Spinal cord (tissue), 10 donors: ENCODE results near the gene HSPA9. TPM values are rescaled to one million over a fixed set of nuclear protein-coding genes. Genes with fewer than 3 reads are reported as not detected.

Source experiments
- DNase-seq, 6 donors: peaks; one replicate each; pipeline versions ENCODE4 v3.0.0 to v3.0.0-alpha.2; 2013 to 2015; ENCODE audit warnings: low spot score in 6 of 6, low read depth in 4 of 6
- H3K27ac ChIP-seq: one replicate; pipeline ENCODE4 v1.5.1; 2013; ENCODE audit warnings: low read depth, low read length, control low read depth
- H3K27me3 ChIP-seq: one replicate; pipeline ENCODE4 v1.6.1; 2013; ENCODE audit warnings: low read length; ENCODE audit not compliant: control insufficient read depth, insufficient read depth
- H3K36me3 ChIP-seq: one replicate; pipeline ENCODE4 v1.6.1; 2013; ENCODE audit warnings: low read length; ENCODE audit not compliant: control insufficient read depth, insufficient read depth
- H3K4me1 ChIP-seq: one replicate; pipeline ENCODE4 v1.6.1; 2013; ENCODE audit warnings: low read length; ENCODE audit not compliant: control insufficient read depth, insufficient read depth
- H3K4me3 ChIP-seq: one replicate; pipeline ENCODE4 v1.5.1; 2013; ENCODE audit warnings: low read depth, low read length, control low read depth
- H3K9me3 ChIP-seq: one replicate; pipeline ENCODE4 v1.6.1; 2013; ENCODE audit warnings: low read length; ENCODE audit not compliant: control insufficient read depth, insufficient read depth
- WGBS: methylation state at CpG from one replicate; pipeline ENCODE4 v1.1.5; 2013; ENCODE audit warnings: missing lambda C conversion rate; ENCODE audit not compliant: insufficient coverage; 5-methylcytosine and 5-hydroxymethylcytosine counted together
- polyA plus RNA-seq, 2 donors: library from polyadenylated mRNA; unstranded; fragments of 120-200 nt; gene quantifications; one replicate each; pipeline ENCODE4 v1.2.1, GENCODE V29; 2013; ENCODE audit not compliant: insufficient read length in 2 of 2
- total RNA-seq, 2 donors: library from RNA; depleted of rRNA in 1 of 2; stranded (reverse); fragments of 120-200 nt in 1 of 2; fragments of >200 nt in 1 of 2; gene quantifications; one replicate each; pipeline versions ENCODE4 v1.2.3 to v1.2.4, GENCODE V29; 2013 to 2014
- donor health status: healthy.

Gene HSPA9
- total and polyA plus RNA-seq, 4 donors, result 218 to 236 (median 234) TPM

- no peak overlapping the region for H3K4me3 ChIP-seq
- no peak overlapping the region for H3K27ac ChIP-seq
- H3K9me3 ChIP-seq, result no peaks in the 10 kb centered on the region
- no peaks in the 10 kb centered on the region for H3K27me3 ChIP-seq
- H3K4me1 ChIP-seq, result peaks cover 7% of the 10 kb centered on the region
- no peaks in the 10 kb centered on the region for H3K36me3 ChIP-seq
- no peak for DNase-seq
Measured at GRCh38 chr5:138580777-138581176, 5.6 kb upstream of the HSPA9 start.

DNA sequence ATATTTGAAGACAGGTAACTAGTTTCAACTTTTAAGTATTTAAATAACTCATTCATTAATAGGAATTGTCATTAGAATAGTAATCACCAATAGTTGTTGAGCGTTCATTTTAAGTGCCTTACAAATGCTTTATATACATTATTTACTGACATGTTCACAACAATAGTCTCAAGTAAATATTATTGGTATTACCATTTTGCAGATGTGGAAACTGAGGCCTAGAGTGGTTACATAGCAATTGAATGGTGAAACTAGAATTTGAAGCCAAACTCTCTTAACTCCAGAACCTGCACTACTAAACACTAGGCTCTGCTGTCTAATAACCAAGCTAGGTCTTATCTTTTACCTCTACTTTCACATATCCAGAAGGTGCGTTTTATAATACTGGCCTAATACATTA, 4.8 kb upstream of the HSPA9 start:
- no peak overlapping the region for H3K27ac ChIP-seq
- WGBS, result no CpG with 5 or more reads among the region's 2 CpGs
- H3K36me3 ChIP-seq, result no peaks in the 10 kb centered on the region
- no peak overlapping the region for H3K4me3 ChIP-seq
- no peaks in the 10 kb centered on the region for H3K27me3 ChIP-seq
- no peak for DNase-seq
- H3K4me1 ChIP-seq, result peaks cover 9% of the 10 kb centered on the region
- H3K9me3 ChIP-seq, result no peaks in the 10 kb centered on the region

DNA sequence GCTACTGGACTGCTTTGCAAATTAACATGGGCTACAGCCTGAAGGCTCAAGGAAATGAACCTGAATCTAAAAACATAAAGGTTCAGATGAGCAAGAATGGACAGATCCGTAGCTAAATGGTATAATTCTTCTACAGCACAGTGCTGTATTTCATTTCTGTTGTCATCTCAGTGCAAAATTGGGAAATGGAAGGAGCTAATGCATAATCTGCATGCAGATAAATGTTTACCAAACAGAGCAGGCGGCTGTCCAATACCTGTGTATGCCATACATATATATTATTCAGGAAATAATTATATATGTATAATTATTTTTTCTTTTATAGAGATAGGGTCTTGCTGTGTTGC, 4.3 kb upstream of the HSPA9 start:
- Histone ChIP-seq H3K27me3 (no peaks in the 10 kb centered on the region), H3K27ac (no peak overlapping the region), H3K9me3 (no peaks in the 10 kb centered on the region), H3K4me3 (no peak overlapping the region), H3K4me1 (peaks cover 9% of the 10 kb centered on the region), H3K36me3 (no peaks in the 10 kb centered on the region)
- no peak for DNase-seq
- no CpG with 5 or more reads among the region's 2 CpGs for WGBS

- peaks cover 13% of the 10 kb centered on the region for H3K4me1 ChIP-seq
- 94% methylated on average over 15 of the region's 17 CpGs for WGBS
- DNase-seq, result no peak
- H3K27ac ChIP-seq, result no peak overlapping the region
- no peaks in the 10 kb centered on the region for H3K27me3 ChIP-seq
- no peaks in the 10 kb centered on the region for H3K9me3 ChIP-seq
- H3K4me3 ChIP-seq, result no peak overlapping the region
- peaks cover 11% of the 10 kb centered on the region for H3K36me3 ChIP-seq
Measured at GRCh38 chr5:138577452-138577851, 2.3 kb upstream of the HSPA9 start.

DNA sequence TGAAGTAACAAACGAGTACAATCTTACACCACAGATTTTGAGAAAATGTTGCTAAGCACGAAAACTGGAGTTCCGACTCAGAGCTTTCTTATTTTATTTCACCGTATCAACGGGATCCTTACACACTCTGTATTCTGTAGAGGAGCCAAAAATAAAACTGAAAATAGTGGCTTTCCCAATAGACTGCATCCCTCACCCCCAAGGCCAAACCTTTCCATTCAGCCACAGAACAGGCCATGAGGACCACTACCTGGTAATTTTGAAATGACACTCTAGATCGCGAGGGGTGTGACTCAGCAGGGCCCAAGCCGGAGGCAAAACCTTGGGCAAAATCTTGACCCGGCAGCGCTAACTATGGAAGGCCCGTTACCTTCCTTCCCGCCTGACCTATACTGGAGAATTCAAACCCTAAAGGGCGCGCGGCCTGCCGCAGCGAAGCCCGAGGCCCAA, 432 bp downstream of the HSPA9 start:
- 0% methylated on average over 15 of the region's 18 CpGs for WGBS
- DNase-seq, result peak in 1 of 6 donors; percentile 12
- Histone ChIP-seq H3K27ac (peak overlapping the region; percentile 100), H3K27me3 (no peaks in the 10 kb centered on the region), H3K9me3 (no peaks in the 10 kb centered on the region), H3K36me3 (peaks cover 38% of the 10 kb centered on the region), H3K4me1 (peaks cover 13% of the 10 kb centered on the region), H3K4me3 (peak overlapping the region; percentile 89)

GRCh38 chr5:138573949-138574670, 1.1 kb downstream of the HSPA9 start:
- no peak for DNase-seq
- Histone ChIP-seq H3K27ac (peak overlapping the region; percentile 100), H3K36me3 (peaks cover 40% of the 10 kb centered on the region), H3K9me3 (no peaks in the 10 kb centered on the region), H3K27me3 (no peaks in the 10 kb centered on the region), H3K4me1 (peaks cover 13% of the 10 kb centered on the region), H3K4me3 (peak overlapping the region; percentile 89)
- no CpG with 5 or more reads among the region's 9 CpGs for WGBS

DNA sequence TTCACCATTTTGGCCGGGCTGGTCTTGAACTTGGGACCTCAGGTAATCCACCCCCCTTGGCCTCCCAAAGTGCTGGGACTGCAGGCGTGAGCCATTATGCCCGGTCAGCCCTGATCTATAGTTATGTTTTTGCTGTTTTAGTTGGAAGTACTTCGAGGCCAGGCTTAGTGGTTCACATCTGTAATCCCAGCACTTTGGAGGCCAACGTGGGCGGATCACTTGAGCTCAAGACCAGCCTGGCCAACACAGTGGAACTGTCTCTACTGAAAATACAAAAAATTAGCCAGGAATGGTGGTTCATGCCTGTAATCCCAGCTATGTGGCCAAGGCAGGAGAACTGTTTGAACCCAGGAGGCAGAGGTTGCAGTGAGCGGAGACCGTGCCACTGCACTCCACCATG, 2.0 kb downstream of the HSPA9 start:
- Histone ChIP-seq H3K4me1 (peaks cover 13% of the 10 kb centered on the region), H3K27me3 (no peaks in the 10 kb centered on the region), H3K36me3 (peaks cover 45% of the 10 kb centered on the region), H3K27ac (no peak overlapping the region), H3K9me3 (no peaks in the 10 kb centered on the region), H3K4me3 (no peak overlapping the region)
- WGBS, result 95% methylated on average over 4 of the region's 8 CpGs
- no peak for DNase-seq

- DNase-seq, result no peak
- H3K27me3 ChIP-seq, result no peaks in the 10 kb centered on the region
- 97% methylated on average over 8 of the region's 9 CpGs for WGBS
- H3K4me3 ChIP-seq, result no peak overlapping the region
- no peak overlapping the region for H3K27ac ChIP-seq
- peaks cover 54% of the 10 kb centered on the region for H3K36me3 ChIP-seq
- no peaks in the 10 kb centered on the region for H3K9me3 ChIP-seq
- H3K4me1 ChIP-seq, result peaks cover 7% of the 10 kb centered on the region
Measured at GRCh38 chr5:138570871-138571270, 4.3 kb downstream of the HSPA9 start.

GRCh38 chr5:138569782-138570181, 5.4 kb downstream of the HSPA9 start:
- peaks cover 4% of the 10 kb centered on the region for H3K4me1 ChIP-seq
- no peaks in the 10 kb centered on the region for H3K9me3 ChIP-seq
- H3K4me3 ChIP-seq, result no peak overlapping the region
- H3K27me3 ChIP-seq, result no peaks in the 10 kb centered on the region
- 98% methylated on average over 6 of the region's 7 CpGs for WGBS
- DNase-seq, result no peak
- H3K36me3 ChIP-seq, result peaks cover 63% of the 10 kb centered on the region
- no peak overlapping the region for H3K27ac ChIP-seq

GRCh38 chr5:138568061-138568824, 7.0 kb downstream of the HSPA9 start:
- no peak for DNase-seq
- Histone ChIP-seq H3K4me3 (no peak overlapping the region), H3K27me3 (no peaks in the 10 kb centered on the region), H3K36me3 (peaks cover 69% of the 10 kb centered on the region), H3K4me1 (peaks cover 3% of the 10 kb centered on the region), H3K27ac (no peak overlapping the region), H3K9me3 (no peaks in the 10 kb centered on the region)
- 100% methylated on average over 2 of the region's 16 CpGs for WGBS
